HCT116 (cell line): ENCODE data around the gene GGCX. TPM values are rescaled to one million over a fixed set of nuclear protein-coding genes. Genes with fewer than 3 reads are reported as not detected.

Experiments
- ATAC-seq: fragments of 200-7000 bp; cut with Tn5 transposase; 2 replicates; pipeline ENCODE4 v1.9.1; 2020; ENCODE audit warnings: mild to moderate bottlenecking, moderate library complexity
- BruUV-seq: library from RNA; stranded (reverse); fragments of 400-500 nt; replicated peaks from 2 replicates; lab custom pipeline; 2021; lab: Mats Ljungman, UMichigan
- CTCF ChIA-PET: fragments of 300-600 bp; sonication (Branson Sonifier 250); formaldehyde crosslinking; loops from one replicate; lab custom pipeline; 2021; ENCODE audit warnings: antibody characterized with exemption; lab: Charles Lee
- POLR2A ChIA-PET: fragments of 300-600, 350-600 bp; sonication (Branson Sonifier 250); formaldehyde crosslinking; loops from one replicate; lab custom pipeline; 2021; ENCODE audit warnings: antibody characterized with exemption; lab: Charles Lee
- RAD21 ChIA-PET, 2 experiments: fragments of 300-600 bp; sonication (Branson Sonifier 250); formaldehyde crosslinking; loops; one replicate each; lab custom pipeline; 2023; ENCODE audit warnings: low total read pairs in 2 of 2; ENCODE audit not compliant: uncharacterized antibody in 2 of 2, unreplicated experiment in 2 of 2, low non-redundant PET in 1 of 2; lab: Charles Lee
- DNase-seq: peaks from one replicate; pipeline ENCODE4 v3.0.0-alpha.2; 2010; ENCODE audit warnings: low read depth, low spot score
- H2AFZ ChIP-seq: fragments of 200-600 bp; shearing (Covaris generic), sonication (generic); 2 replicates; pipeline ENCODE4 v1.6.1; 2017; ENCODE audit warnings: low read depth, mixed run types, mixed read lengths, antibody characterized with exemption, low read length; ENCODE audit not compliant: poor library complexity, severe bottlenecking
- H3K27ac ChIP-seq: 2 replicates; pipeline ENCODE4 v1.5.1; 2012; ENCODE audit warnings: low read depth, low read length
- H3K27me3 ChIP-seq: fragments of 200-600 bp; sonication (generic); 2 replicates; pipeline ENCODE4 v1.6.1; 2016; ENCODE audit warnings: mixed run types, low read length, mixed read lengths; ENCODE audit not compliant: insufficient read depth
- H3K36me3 ChIP-seq, 2 experiments: fragments of 200-500 bp in 1 of 2; fragments of 200-600 bp in 1 of 2; sonication (Bioruptor generic) in 1 of 2; sonication (generic) in 1 of 2; 2 replicates each; pipeline versions ENCODE4 v1.5.1 to v1.6.1; 2014 to 2016; ENCODE audit warnings: low read length in 2 of 2, inconsistent platforms in 1 of 2, mixed read lengths in 1 of 2, mixed run types in 1 of 2; ENCODE audit not compliant: insufficient read depth in 2 of 2, control insufficient read depth in 1 of 2
- H3K4me1 ChIP-seq, 2 experiments: fragments of 200-600 bp in 1 of 2; sonication (generic) in 1 of 2; 2 replicates each; pipeline versions ENCODE4 v1.5.1 to v1.6.1; 2012 to 2017; ENCODE audit warnings: low read length in 2 of 2, inconsistent platforms in 1 of 2, mild to moderate bottlenecking in 1 of 2, mixed read lengths in 1 of 2, mixed run types in 1 of 2, moderate library complexity in 1 of 2; ENCODE audit not compliant: insufficient read depth in 2 of 2, control insufficient read depth in 1 of 2
- H3K4me2 ChIP-seq: fragments of 200-600 bp; sonication (generic); 2 replicates; pipeline ENCODE4 v1.6.1; 2017; ENCODE audit warnings: mixed run types, low read length, mixed read lengths
- H3K4me3 ChIP-seq, 2 experiments: fragments of 200-600 bp in 1 of 2; sonication (generic) in 1 of 2; replicated peaks in 1 of 2; 2 replicates each; pipeline ENCODE4 v1.5.1; 2011 to 2016; ENCODE audit warnings: low read length in 2 of 2, control low read depth in 1 of 2, low read depth in 1 of 2, mild to moderate bottlenecking in 1 of 2, mixed read lengths in 1 of 2, mixed run types in 1 of 2
- H3K79me2 ChIP-seq: fragments of 200-600 bp; sonication (generic); 2 replicates; pipeline ENCODE4 v1.6.1; 2017; ENCODE audit warnings: mild to moderate bottlenecking, mixed run types, low read length, moderate library complexity, mixed read lengths; ENCODE audit not compliant: insufficient read depth
- H3K9ac ChIP-seq: fragments of 200-600 bp; sonication (generic); 2 replicates; pipeline ENCODE4 v1.6.1; 2016; ENCODE audit warnings: low read length, mixed read lengths
- H3K9me2 ChIP-seq: fragments of 200-600 bp; sonication (generic), shearing (Covaris generic); 2 replicates; pipeline ENCODE4 v1.6.1; 2017; ENCODE audit warnings: mixed run types, mild to moderate bottlenecking, moderate library complexity; ENCODE audit not compliant: insufficient read depth
- H3K9me3 ChIP-seq, 2 experiments: fragments of 200-500 bp in 1 of 2; fragments of 200-600 bp in 1 of 2; sonication (Bioruptor generic) in 1 of 2; sonication (generic) in 1 of 2; 2 replicates each; pipeline ENCODE4 v1.6.1; 2014 to 2017; ENCODE audit warnings: low read length in 2 of 2, mixed read lengths in 2 of 2, inconsistent platforms in 1 of 2, low read depth in 1 of 2, mild to moderate bottlenecking in 1 of 2, mixed run types in 1 of 2, moderate library complexity in 1 of 2; ENCODE audit not compliant: control insufficient read depth in 1 of 2, insufficient read depth in 1 of 2
- H4K20me1 ChIP-seq: fragments of 200-600 bp; sonication (generic), shearing (Covaris generic); 2 replicates; pipeline ENCODE4 v1.6.1; 2017; ENCODE audit warnings: mixed run types, mild to moderate bottlenecking, moderate library complexity; ENCODE audit not compliant: insufficient read depth
- CBX3 ChIP-seq: IDR thresholded peaks from 2 replicates; pipeline ENCODE4 v1.6.1; 2012; ENCODE audit warnings: low read depth
- CEBPB ChIP-seq: IDR thresholded peaks from 2 replicates; pipeline ENCODE4 v1.6.1; 2012; ENCODE audit warnings: low read depth
- EGR1 ChIP-seq: IDR thresholded peaks from 2 replicates; pipeline ENCODE4 v1.6.1; 2012; ENCODE audit warnings: low read depth
- ELF1 ChIP-seq: IDR thresholded peaks from 2 replicates; pipeline ENCODE4 v1.6.1; 2012; ENCODE audit warnings: low read depth, borderline replicate concordance
- EZH2 ChIP-seq: fragments of 200-600 bp; sonication (generic); IDR thresholded peaks from 2 replicates; pipeline ENCODE4 v1.6.1; 2017; ENCODE audit warnings: antibody characterized with exemption, mixed run types
- EZH2phosphoT487 ChIP-seq: fragments of 200-600 bp; IDR thresholded peaks from 2 replicates; pipeline ENCODE4 v1.6.1; 2018; ENCODE audit warnings: antibody characterized with exemption, borderline replicate concordance
- FOSL1 ChIP-seq: IDR thresholded peaks from 2 replicates; pipeline ENCODE4 v1.6.1; 2012; ENCODE audit warnings: low read depth
- JUND ChIP-seq: IDR thresholded peaks from 2 replicates; pipeline ENCODE4 v1.6.1; 2012
- POLR2A ChIP-seq: IDR thresholded peaks from 2 replicates; pipeline ENCODE4 v1.7.0; 2011; ENCODE audit warnings: borderline replicate concordance; ENCODE audit not compliant: insufficient read depth, insufficient read length; ENCODE audit errors: extremely low read depth
- RAD21 ChIP-seq: IDR thresholded peaks from 2 replicates; pipeline ENCODE4 v1.6.1; 2012; ENCODE audit warnings: low read depth, mild to moderate bottlenecking
- SP1 ChIP-seq: IDR thresholded peaks from 2 replicates; pipeline ENCODE4 v1.6.1; 2012; ENCODE audit warnings: low read depth
- SRF ChIP-seq: IDR thresholded peaks from 2 replicates; pipeline ENCODE4 v1.6.1; 2012; ENCODE audit warnings: low read depth
- YY1 ChIP-seq: IDR thresholded peaks from 2 replicates; pipeline ENCODE4 v1.6.1; 2011; ENCODE audit warnings: low read length, low read depth, moderate library complexity, mild to moderate bottlenecking; ENCODE audit not compliant: insufficient replicate concordance; ENCODE audit errors: extremely low read depth
- ZNF274 ChIP-seq: fragments of 200-500 bp; sonication (Bioruptor generic); IDR thresholded peaks from 2 replicates; pipeline ENCODE4 v1.6.1; 2014; ENCODE audit warnings: mild to moderate bottlenecking, low read depth, low read length, inconsistent platforms
- intact Hi-C: fragments of 100-400 bp; cut with micrococcal nuclease; formaldehyde crosslinking; loops from 2 replicates; pipeline ENCODE4 v1.10.0; 2022
- total RNA-seq: library from RNA; stranded (reverse); gene quantifications from one replicate; pipeline ENCODE4 v1.2.1, GENCODE V29; 2021; ENCODE audit not compliant: unreplicated experiment
- TF ChIP-seq, protein P1 (sequence below): IDR thresholded peaks from 2 replicates; pipeline ENCODE4 v1.6.1; 2012
- TF ChIP-seq, protein P2 (sequence below): IDR thresholded peaks from 2 replicates; pipeline ENCODE4 v1.6.1; 2012; ENCODE audit warnings: low read depth
- TF ChIP-seq, protein P3 (sequence below): IDR thresholded peaks from 2 replicates; pipeline ENCODE4 v1.6.1; 2012

The GGCX gene
- total RNA-seq, 1 experiment from 2014 or later, result 43.5 TPM

- DNase-seq, result no peak
- peak overlapping the region; percentile 46 for H3K9ac ChIP-seq
- ChIA-PET RAD21 (interaction anchor here in 1 of 2 experiments (1.3 kb wide), 1 partner anchor 33 kb away, joined by 3 read pairs; the partner anchor contains the start of gene MAT2A), POLR2A (interaction anchor here (0.9 to 3.6 kb wide), 8 partner anchors 8 to 47 kb away, joined by 3 to 47 read pairs (median 4); partner anchors contain the start of gene MAT2A), CTCF (no interaction called here)
- peak; percentile 11 for ATAC-seq
- peak overlapping the region; percentile 43 for H3K27ac ChIP-seq
- no peak overlapping the region for H3K4me3 ChIP-seq
- no peaks in the 10 kb centered on the region for H3K9me2 ChIP-seq
- peaks cover 32 to 67% of the 10 kb centered on the region in 2 experiments for H3K4me1 ChIP-seq
- intact Hi-C loops, result no loop called here
- H3K36me3 ChIP-seq, result no peaks in the 10 kb centered on the region
- no peak for TF ChIP-seq ELF1
- H3K27me3 ChIP-seq, result no peaks in the 10 kb centered on the region
- no peaks in the 10 kb centered on the region; a peak in 1 of 4 replicates for H3K9me3 ChIP-seq
- H3K4me2 ChIP-seq, result peak overlapping the region; percentile 72
- H4K20me1 ChIP-seq, result no peaks in the 10 kb centered on the region
- H2AFZ ChIP-seq, result peak overlapping the region; percentile 58
- no peaks in the 10 kb centered on the region for H3K79me2 ChIP-seq
- BruUV-seq, result no TSS peak
These were observed 55.6 kb downstream of the GGCX start for GRCh38 chr2:85505551-85506238.

- Histone ChIP-seq H3K4me3 (peak overlapping the region in 1 of 2 experiments; percentile 14; a peak in 1 of 4 replicates), H3K4me1 (peaks cover 40 to 74% of the 10 kb centered on the region in 2 experiments), H3K27me3 (no peaks in the 10 kb centered on the region), H3K9ac (peak overlapping the region; percentile 46), H2AFZ (peak overlapping the region; percentile 58), H3K9me2 (no peaks in the 10 kb centered on the region), H3K79me2 (no peaks in the 10 kb centered on the region), H3K9me3 (no peaks in the 10 kb centered on the region; a peak in 1 of 4 replicates), H3K4me2 (peak overlapping the region; percentile 72), H3K36me3 (no peaks in the 10 kb centered on the region), H3K27ac (peak overlapping the region; percentile 43), H4K20me1 (no peaks in the 10 kb centered on the region)
- CTCF ChIA-PET, result interaction anchor here (1.2 kb wide), 1 partner anchor 85 kb away, joined by 3 read pairs; no protein-coding TSS in a partner anchor
- POLR2A ChIA-PET, result interaction anchor here (0.9 to 3.6 kb wide), 10 partner anchors 9 to 46 kb away, joined by 3 to 47 read pairs (median 3); partner anchors contain the start of gene MAT2A
- no TSS peak for BruUV-seq
- intact Hi-C loops, result no loop called here
- ATAC-seq, result peak; percentile 79
- peak; percentile 72 for DNase-seq
- RAD21 ChIA-PET, result interaction anchor here in 1 of 2 experiments (1.3 kb wide), 1 partner anchor 34 kb away, joined by 3 read pairs; the partner anchor contains the start of gene MAT2A
- TF ChIP-seq, protein P1, sequence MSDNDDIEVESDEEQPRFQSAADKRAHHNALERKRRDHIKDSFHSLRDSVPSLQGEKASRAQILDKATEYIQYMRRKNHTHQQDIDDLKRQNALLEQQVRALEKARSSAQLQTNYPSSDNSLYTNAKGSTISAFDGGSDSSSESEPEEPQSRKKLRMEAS, result peak; percentile 98
- TF ChIP-seq EGR1 (no peak), ZNF274 (no peak), YY1 (peak; percentile 17), EZH2 (no peak), CBX3 (peak; percentile 83), FOSL1 (peak; percentile 67), SRF (no peak), CEBPB (no peak), POLR2A (no peak), RAD21 (no peak), JUND (peak; percentile 80), EZH2phosphoT487 (no peak), SP1 (peak; percentile 69)
- TF ChIP-seq, protein P2, sequence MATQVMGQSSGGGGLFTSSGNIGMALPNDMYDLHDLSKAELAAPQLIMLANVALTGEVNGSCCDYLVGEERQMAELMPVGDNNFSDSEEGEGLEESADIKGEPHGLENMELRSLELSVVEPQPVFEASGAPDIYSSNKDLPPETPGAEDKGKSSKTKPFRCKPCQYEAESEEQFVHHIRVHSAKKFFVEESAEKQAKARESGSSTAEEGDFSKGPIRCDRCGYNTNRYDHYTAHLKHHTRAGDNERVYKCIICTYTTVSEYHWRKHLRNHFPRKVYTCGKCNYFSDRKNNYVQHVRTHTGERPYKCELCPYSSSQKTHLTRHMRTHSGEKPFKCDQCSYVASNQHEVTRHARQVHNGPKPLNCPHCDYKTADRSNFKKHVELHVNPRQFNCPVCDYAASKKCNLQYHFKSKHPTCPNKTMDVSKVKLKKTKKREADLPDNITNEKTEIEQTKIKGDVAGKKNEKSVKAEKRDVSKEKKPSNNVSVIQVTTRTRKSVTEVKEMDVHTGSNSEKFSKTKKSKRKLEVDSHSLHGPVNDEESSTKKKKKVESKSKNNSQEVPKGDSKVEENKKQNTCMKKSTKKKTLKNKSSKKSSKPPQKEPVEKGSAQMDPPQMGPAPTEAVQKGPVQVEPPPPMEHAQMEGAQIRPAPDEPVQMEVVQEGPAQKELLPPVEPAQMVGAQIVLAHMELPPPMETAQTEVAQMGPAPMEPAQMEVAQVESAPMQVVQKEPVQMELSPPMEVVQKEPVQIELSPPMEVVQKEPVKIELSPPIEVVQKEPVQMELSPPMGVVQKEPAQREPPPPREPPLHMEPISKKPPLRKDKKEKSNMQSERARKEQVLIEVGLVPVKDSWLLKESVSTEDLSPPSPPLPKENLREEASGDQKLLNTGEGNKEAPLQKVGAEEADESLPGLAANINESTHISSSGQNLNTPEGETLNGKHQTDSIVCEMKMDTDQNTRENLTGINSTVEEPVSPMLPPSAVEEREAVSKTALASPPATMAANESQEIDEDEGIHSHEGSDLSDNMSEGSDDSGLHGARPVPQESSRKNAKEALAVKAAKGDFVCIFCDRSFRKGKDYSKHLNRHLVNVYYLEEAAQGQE, result no peak
- TF ChIP-seq, protein P3, sequence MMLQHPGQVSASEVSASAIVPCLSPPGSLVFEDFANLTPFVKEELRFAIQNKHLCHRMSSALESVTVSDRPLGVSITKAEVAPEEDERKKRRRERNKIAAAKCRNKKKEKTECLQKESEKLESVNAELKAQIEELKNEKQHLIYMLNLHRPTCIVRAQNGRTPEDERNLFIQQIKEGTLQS, result no peak
These were observed 56.5 kb downstream of the GGCX start for GRCh38 chr2:85504778-85505261.
